Caco-2 (cell line): ENCODE data around the gene SFTA2. TPM values are rescaled to one million over a fixed set of nuclear protein-coding genes. Genes with fewer than 3 reads are reported as not detected.

Source experiments
- BruUV-seq: library from RNA; stranded (reverse); fragments of 400-500 nt; replicated peaks from 2 replicates; lab custom pipeline; 2021; lab: Mats Ljungman, UMichigan
- CTCF ChIA-PET: fragments of 300-600 bp; sonication (Branson Sonifier 250); formaldehyde crosslinking; loops from one replicate; lab custom pipeline; 2022; ENCODE audit warnings: antibody characterized with exemption; lab: Charles Lee
- POLR2A ChIA-PET: fragments of 300-600 bp; sonication (Branson Sonifier 250); formaldehyde crosslinking; loops from one replicate; lab custom pipeline; 2022; ENCODE audit warnings: antibody characterized with exemption; lab: Charles Lee
- DNase-seq, 2 experiments: peaks; one replicate each; pipeline versions ENCODE4 v3.0.0 to v3.0.0-alpha.2; 2020 to 2022
- H3K27me3 ChIP-seq: replicated peaks from 2 replicates; pipeline ENCODE4 v1.6.0; 2011; ENCODE audit warnings: low read length; ENCODE audit not compliant: control insufficient read depth, insufficient read depth
- H3K36me3 ChIP-seq: 2 replicates; pipeline ENCODE4 v1.5.1; 2011; ENCODE audit warnings: low read length; ENCODE audit not compliant: control insufficient read depth, insufficient read depth
- H3K4me1 ChIP-seq: fragments of 250-450 bp; sonication (Bioruptor Pico); 2 replicates; pipeline ENCODE4 v1.5.1; 2020; ENCODE audit warnings: mild to moderate bottlenecking
- H3K4me3 ChIP-seq: 2 replicates; pipeline ENCODE4 v1.5.1; 2011; ENCODE audit warnings: low read depth, mild to moderate bottlenecking, control low read depth, low read length
- H3K9me3 ChIP-seq: fragments of 250-450 bp; sonication (Bioruptor Pico); 2 replicates; pipeline ENCODE4 v1.5.1; 2020; ENCODE audit warnings: mild to moderate bottlenecking, moderate library complexity
- H3K27ac Mint-ChIP-seq: one replicate; pipeline ENCODE4 v1.8.0; 2022; ENCODE audit warnings: mixed read lengths; ENCODE audit not compliant: unreplicated experiment
- H3K27me3 Mint-ChIP-seq: one replicate; pipeline ENCODE4 v1.8.0; 2022; ENCODE audit warnings: mixed read lengths; ENCODE audit not compliant: insufficient read depth, unreplicated experiment
- H3K36me3 Mint-ChIP-seq: one replicate; pipeline ENCODE4 v1.8.0; 2022; ENCODE audit warnings: mild to moderate bottlenecking, mixed read lengths; ENCODE audit not compliant: insufficient read depth, unreplicated experiment
- H3K4me1 Mint-ChIP-seq: one replicate; pipeline ENCODE4 v1.8.0; 2022; ENCODE audit warnings: low read depth, mixed read lengths; ENCODE audit not compliant: unreplicated experiment
- H3K4me3 Mint-ChIP-seq: one replicate; pipeline ENCODE4 v1.8.0; 2022; ENCODE audit warnings: mild to moderate bottlenecking, moderate library complexity, mixed read lengths; ENCODE audit not compliant: unreplicated experiment
- H3K9me3 Mint-ChIP-seq: one replicate; pipeline ENCODE4 v1.8.0; 2022; ENCODE audit warnings: mixed read lengths; ENCODE audit not compliant: unreplicated experiment
- intact Hi-C: fragments of 100-400 bp; cut with micrococcal nuclease; formaldehyde crosslinking; loops from one replicate; pipeline ENCODE4 v1.10.0; 2022; ENCODE audit not compliant: unreplicated experiment
- total RNA-seq: library from RNA; stranded (reverse); gene quantifications from 2 replicates; pipeline ENCODE4 v1.2.3, GENCODE V29; 2022
- TF ChIP-seq, protein P1 (sequence below), 2 experiments: fragments of 200-600 bp in 1 of 2; IDR thresholded peaks; 1 replicate in 1 of 2; 2 replicates in 1 of 2; pipeline versions ENCODE4 v1.5.1 to v1.8.0; 2011 to 2022; ENCODE audit warnings: antibody characterized with exemption in 1 of 2, control low read depth in 1 of 2, inconsistent platforms in 1 of 2, low read depth in 1 of 2, low read length in 1 of 2, mild to moderate bottlenecking in 1 of 2, moderate library complexity in 1 of 2; ENCODE audit not compliant: insufficient read depth in 1 of 2, severe bottlenecking in 1 of 2, unreplicated experiment in 1 of 2

SFTA2 gene
- total RNA-seq, 1 experiment from 2014 or later = 9.6 TPM

GRCh38 chr6:30951907-30952469, 20.0 kb upstream of the SFTA2 start:
- DNase-seq = no peak
- Mint-ChIP-seq H3K4me1 (no peaks in the 10 kb centered on the region), H3K27me3 (no peaks in the 10 kb centered on the region), H3K27ac (no peak overlapping the region), H3K36me3 (no peaks in the 10 kb centered on the region), H3K9me3 (peaks cover 31% of the 10 kb centered on the region), H3K4me3 (no peak overlapping the region)
- TF ChIP-seq, protein P1, sequence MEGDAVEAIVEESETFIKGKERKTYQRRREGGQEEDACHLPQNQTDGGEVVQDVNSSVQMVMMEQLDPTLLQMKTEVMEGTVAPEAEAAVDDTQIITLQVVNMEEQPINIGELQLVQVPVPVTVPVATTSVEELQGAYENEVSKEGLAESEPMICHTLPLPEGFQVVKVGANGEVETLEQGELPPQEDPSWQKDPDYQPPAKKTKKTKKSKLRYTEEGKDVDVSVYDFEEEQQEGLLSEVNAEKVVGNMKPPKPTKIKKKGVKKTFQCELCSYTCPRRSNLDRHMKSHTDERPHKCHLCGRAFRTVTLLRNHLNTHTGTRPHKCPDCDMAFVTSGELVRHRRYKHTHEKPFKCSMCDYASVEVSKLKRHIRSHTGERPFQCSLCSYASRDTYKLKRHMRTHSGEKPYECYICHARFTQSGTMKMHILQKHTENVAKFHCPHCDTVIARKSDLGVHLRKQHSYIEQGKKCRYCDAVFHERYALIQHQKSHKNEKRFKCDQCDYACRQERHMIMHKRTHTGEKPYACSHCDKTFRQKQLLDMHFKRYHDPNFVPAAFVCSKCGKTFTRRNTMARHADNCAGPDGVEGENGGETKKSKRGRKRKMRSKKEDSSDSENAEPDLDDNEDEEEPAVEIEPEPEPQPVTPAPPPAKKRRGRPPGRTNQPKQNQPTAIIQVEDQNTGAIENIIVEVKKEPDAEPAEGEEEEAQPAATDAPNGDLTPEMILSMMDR (IDR thresholded peaks at IDR 0.05; ENCODE audit: insufficient read depth in 1 of 2, low read depth in 1 of 2, low read length in 1 of 2, severe bottlenecking in 1 of 2, unreplicated experiment in 1 of 2) = no peak
- Histone ChIP-seq H3K36me3 (no peaks in the 10 kb centered on the region), H3K4me3 (no peak overlapping the region), H3K4me1 (0 out of 2 replicates have a peak, but pooled peaks cover 4% of the 10 kb centered on the region), H3K27me3 (no peaks in the 10 kb centered on the region), H3K9me3 (no peaks in the 10 kb centered on the region)
- ChIA-PET CTCF (no interaction called here), POLR2A (no interaction called here)
- no TSS peak for BruUV-seq
- intact Hi-C loops = no loop called here

GRCh38 chr6:30948811-30949210, 16.8 kb upstream of the SFTA2 start:
- Mint-ChIP-seq H3K36me3 (no peaks in the 10 kb centered on the region), H3K27ac (no peak overlapping the region), H3K4me3 (no peak overlapping the region), H3K4me1 (no peaks in the 10 kb centered on the region), H3K9me3 (peaks cover 31% of the 10 kb centered on the region), H3K27me3 (no peaks in the 10 kb centered on the region)
- Histone ChIP-seq H3K4me1 (no peaks in the 10 kb centered on the region), H3K27me3 (no peaks in the 10 kb centered on the region), H3K36me3 (no peaks in the 10 kb centered on the region), H3K9me3 (no peaks in the 10 kb centered on the region), H3K4me3 (no peak overlapping the region)
- BruUV-seq = no TSS peak
- no peak for DNase-seq
- TF ChIP-seq, protein P1 (IDR thresholded peaks at IDR 0.05; ENCODE audit: insufficient read depth in 1 of 2, low read depth in 1 of 2, low read length in 1 of 2, severe bottlenecking in 1 of 2, unreplicated experiment in 1 of 2) = no peak
- intact Hi-C loops = no loop called here
- POLR2A ChIA-PET = no interaction called here
- CTCF ChIA-PET = no interaction called here

GRCh38 chr6:30947231-30947630, 15.3 kb upstream of the SFTA2 start:
- H3K36me3 Mint-ChIP-seq = no peaks in the 10 kb centered on the region
- peaks cover 10% of the 10 kb centered on the region for H3K4me1 Mint-ChIP-seq
- BruUV-seq = no TSS peak
- no peaks in the 10 kb centered on the region for H3K9me3 ChIP-seq
- peaks cover 25% of the 10 kb centered on the region for H3K9me3 Mint-ChIP-seq
- H3K27ac Mint-ChIP-seq = no peak overlapping the region
- peaks cover 9% of the 10 kb centered on the region for H3K4me1 ChIP-seq
- TF ChIP-seq, protein P1 (IDR thresholded peaks at IDR 0.05; ENCODE audit: insufficient read depth in 1 of 2, low read depth in 1 of 2, low read length in 1 of 2, severe bottlenecking in 1 of 2, unreplicated experiment in 1 of 2) = no peak
- intact Hi-C loops = no loop called here
- ChIA-PET CTCF (no interaction called here), POLR2A (no interaction called here)
- H3K27me3 Mint-ChIP-seq = no peaks in the 10 kb centered on the region
- H3K27me3 ChIP-seq = no peaks in the 10 kb centered on the region
- H3K4me3 Mint-ChIP-seq = no peak overlapping the region
- no peaks in the 10 kb centered on the region for H3K36me3 ChIP-seq
- no peak for DNase-seq
- no peak overlapping the region for H3K4me3 ChIP-seq
